ENCODE data around the gene SNED1.

SNED1 gene

DNA sequence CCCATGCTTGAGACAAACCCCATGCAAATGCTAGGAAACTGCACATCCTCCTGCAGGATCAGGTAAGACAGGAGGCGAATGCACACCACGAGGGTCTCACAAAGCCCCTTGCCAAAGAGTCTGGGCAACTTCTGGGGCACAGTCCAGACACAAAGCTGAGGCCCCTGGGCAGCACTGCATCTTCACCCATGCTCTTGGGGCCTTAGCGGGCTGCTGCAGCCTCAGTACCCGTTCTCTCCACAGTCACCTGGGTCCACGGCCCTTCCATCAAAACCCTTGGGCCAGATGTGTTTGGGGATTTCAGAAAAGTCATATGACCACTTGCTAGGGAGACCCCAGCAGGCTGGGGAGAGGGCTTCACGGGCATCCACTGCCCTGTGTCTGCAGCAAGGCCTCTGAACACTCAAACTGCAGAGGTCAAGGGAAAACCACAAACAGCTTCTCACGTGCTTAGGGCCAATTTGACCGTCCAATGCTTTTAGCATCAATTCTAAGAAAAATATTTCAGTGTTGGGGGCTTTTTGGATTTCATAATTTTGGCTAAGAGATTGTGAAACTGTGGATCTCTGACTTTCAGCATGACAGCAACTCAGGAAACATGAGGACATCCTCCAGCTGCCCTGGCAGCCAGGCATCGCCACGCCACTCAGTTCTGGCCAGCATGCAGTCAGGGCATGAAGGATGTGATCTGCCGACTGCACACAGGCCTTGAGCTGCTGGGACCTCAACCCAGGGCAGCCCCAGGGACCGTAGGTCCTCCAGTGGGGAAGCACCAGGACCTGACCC, 130.9 kb downstream of the SNED1 start:
- no peak for TF ChIP-seq CTCF (IDR thresholded peaks at IDR 0.05; ENCODE audit: control insufficient read depth, extremely low read depth, insufficient read depth)
- no peak for DNase-seq (ENCODE audit: low read depth)
- H3K4me3 ChIP-seq (ENCODE audit: low read depth, low read length) = no peak overlapping the region

DNA sequence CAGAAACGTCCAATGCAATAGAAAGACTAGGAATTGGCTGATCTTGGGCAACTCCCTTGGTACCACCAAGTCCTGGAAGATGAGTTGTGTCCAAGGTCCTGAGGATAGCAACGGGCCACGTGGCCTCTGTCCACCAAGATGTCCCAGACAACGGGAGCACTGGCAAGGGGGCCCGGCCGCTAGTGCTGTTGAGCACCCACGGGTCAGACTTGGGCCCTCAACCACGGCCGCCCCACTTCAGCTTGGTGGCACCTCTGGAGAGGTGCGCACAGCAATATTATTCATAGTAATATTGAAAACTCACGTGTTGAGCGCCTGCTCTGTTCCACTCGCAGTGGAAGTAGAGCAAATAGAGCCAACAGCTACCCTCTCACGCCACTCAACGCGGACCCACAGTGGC, 131.9 kb downstream of the SNED1 start:
- TF ChIP-seq CTCF (IDR thresholded peaks at IDR 0.05; ENCODE audit: control insufficient read depth, extremely low read depth, insufficient read depth) = no peak
- H3K4me3 ChIP-seq (ENCODE audit: low read depth, low read length) = no peak overlapping the region
- no peak for DNase-seq (ENCODE audit: low read depth)

DNA sequence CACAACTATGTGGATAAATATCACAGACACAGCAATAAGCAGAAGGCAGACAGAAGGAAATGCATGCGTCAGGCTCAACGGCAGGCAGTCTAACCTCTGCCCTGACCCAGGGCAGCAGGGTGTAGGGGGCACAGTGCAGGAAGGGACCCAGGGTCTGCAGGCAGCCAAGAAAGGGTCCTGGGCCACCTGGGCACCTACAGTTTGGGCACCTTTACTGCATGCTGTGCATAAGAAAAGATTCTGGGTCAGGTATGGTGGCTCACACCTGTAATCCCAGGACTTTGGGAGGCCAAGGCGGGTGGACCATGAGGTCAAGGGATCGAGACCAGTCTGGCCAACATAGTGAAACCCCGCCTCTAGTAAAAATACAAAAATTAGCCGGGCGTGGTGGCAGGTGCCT, 133.1 kb downstream of the SNED1 start:
- no peak for DNase-seq (ENCODE audit: low read depth)
- no peak overlapping the region for H3K4me3 ChIP-seq (ENCODE audit: low read depth, low read length)
- TF ChIP-seq CTCF (IDR thresholded peaks at IDR 0.05; ENCODE audit: control insufficient read depth, extremely low read depth, insufficient read depth) = no peak

- H3K4me3 ChIP-seq (ENCODE audit: low read depth, low read length) = no peak overlapping the region
- no peak for TF ChIP-seq CTCF (IDR thresholded peaks at IDR 0.05; ENCODE audit: control insufficient read depth, extremely low read depth, insufficient read depth)
- DNase-seq (ENCODE audit: low read depth) = no peak
Measured at GRCh38 chr2:241132538-241133435, 134.4 kb downstream of the SNED1 start.

DNA sequence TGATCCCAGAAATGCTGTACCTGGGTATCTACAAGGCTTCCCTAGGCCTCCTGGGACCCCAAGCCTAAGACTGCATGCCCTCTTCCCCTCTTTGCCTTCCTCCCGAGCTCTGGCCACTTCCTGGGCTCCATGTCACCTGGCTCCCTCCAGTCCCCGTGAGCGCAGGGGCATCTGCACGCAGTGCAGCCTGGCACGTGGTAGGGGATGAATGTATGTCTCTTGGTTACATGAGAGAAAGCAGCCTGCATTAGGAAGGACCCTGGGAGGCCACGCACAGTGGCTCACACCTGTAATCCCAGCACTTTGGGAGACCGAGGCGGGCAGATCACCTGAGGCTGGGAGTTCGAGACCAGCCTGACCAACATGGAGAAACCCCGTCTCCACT, 135.0 kb downstream of the SNED1 start:
- no peak for TF ChIP-seq CTCF (IDR thresholded peaks at IDR 0.05; ENCODE audit: control insufficient read depth, extremely low read depth, insufficient read depth)
- no peak for DNase-seq (ENCODE audit: low read depth)
- no peak overlapping the region for H3K4me3 ChIP-seq (ENCODE audit: low read depth, low read length)

GRCh38 chr2:241134711-241135110, 136.3 kb downstream of the SNED1 start:
- no peak for TF ChIP-seq CTCF (IDR thresholded peaks at IDR 0.05; ENCODE audit: control insufficient read depth, extremely low read depth, insufficient read depth)
- no peak for DNase-seq (ENCODE audit: low read depth)
- H3K4me3 ChIP-seq (ENCODE audit: low read depth, low read length) = no peak overlapping the region
